SK-N-SH treated with all-trans-retinoic acid at 6 μM for 48 hours (cell line): ENCODE measurements around the gene DMRT3.

Source experiments
- ARNTL ChIP-seq: fragments of 450-650 bp; formaldehyde crosslinking; IDR thresholded peaks from 2 replicates; pipeline ENCODE4 v1.5.0; 2020; ENCODE audit warnings: low read depth, mild to moderate bottlenecking, moderate library complexity, borderline replicate concordance
- BACH2 ChIP-seq: fragments of 250-450 bp; sonication (Bioruptor Pico); IDR thresholded peaks from 2 replicates; pipeline ENCODE4 v1.9.0; 2021; ENCODE audit warnings: mild to moderate bottlenecking, borderline replicate concordance
- CSDC2 ChIP-seq: fragments of 250-450 bp; sonication (Bioruptor Pico); IDR thresholded peaks from 2 replicates; pipeline ENCODE4 v1.5.0; 2020; ENCODE audit warnings: mild to moderate bottlenecking, moderate library complexity
- ESRRG ChIP-seq: fragments of 250-450 bp; sonication (Bioruptor Pico); IDR thresholded peaks from 2 replicates; pipeline ENCODE4 v1.6.1; 2021; ENCODE audit warnings: mild to moderate bottlenecking
- RARB ChIP-seq: fragments of 250-450 bp; sonication (Bioruptor Pico); IDR thresholded peaks from 2 replicates; pipeline ENCODE4 v1.8.0; 2021; ENCODE audit warnings: mild to moderate bottlenecking, moderate library complexity
- TCF4 ChIP-seq: fragments of 250-450 bp; sonication (Bioruptor Pico); IDR thresholded peaks from 2 replicates; pipeline ENCODE4 v1.8.0; 2021; ENCODE audit warnings: mild to moderate bottlenecking, moderate library complexity, borderline replicate concordance
- ZNF565 ChIP-seq: fragments of 450-650 bp; formaldehyde crosslinking; conservative IDR thresholded peaks from 2 replicates; pipeline ENCODE4 v1.5.0; 2020; ENCODE audit warnings: low read depth, mild to moderate bottlenecking, moderate library complexity
- TF ChIP-seq, protein P1 (sequence below): fragments of 250-450 bp; sonication (Bioruptor Pico); IDR thresholded peaks from 2 replicates; pipeline ENCODE4 v1.5.1; 2020; ENCODE audit warnings: low read depth, mild to moderate bottlenecking, moderate library complexity

DNA sequence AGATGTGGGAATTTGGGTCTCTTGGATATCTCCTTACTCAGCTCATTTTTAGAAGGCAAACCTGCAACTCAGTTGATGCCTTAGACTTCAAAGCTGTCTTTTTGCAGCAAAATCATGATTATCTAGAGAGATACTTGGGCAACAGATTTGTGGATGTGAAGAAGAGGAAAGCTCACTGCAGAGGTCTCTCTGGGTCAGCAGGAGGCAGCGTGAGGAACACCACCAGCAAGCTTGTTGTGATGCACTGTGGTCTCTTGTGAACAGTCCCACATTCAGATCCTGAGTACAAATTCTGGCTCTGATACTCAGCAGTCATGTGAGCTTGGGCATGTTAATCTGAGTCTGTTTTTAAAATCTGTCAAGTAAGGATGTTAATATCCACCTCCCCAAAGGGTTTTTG lies 26.3 kb upstream of the DMRT3 start:
- no peak for TF ChIP-seq TCF4 (CRISPR knock-in tag)
- no peak for TF ChIP-seq BACH2 (CRISPR knock-in tag)
- no peak for TF ChIP-seq RARB (CRISPR knock-in tag)
- TF ChIP-seq, protein P1, sequence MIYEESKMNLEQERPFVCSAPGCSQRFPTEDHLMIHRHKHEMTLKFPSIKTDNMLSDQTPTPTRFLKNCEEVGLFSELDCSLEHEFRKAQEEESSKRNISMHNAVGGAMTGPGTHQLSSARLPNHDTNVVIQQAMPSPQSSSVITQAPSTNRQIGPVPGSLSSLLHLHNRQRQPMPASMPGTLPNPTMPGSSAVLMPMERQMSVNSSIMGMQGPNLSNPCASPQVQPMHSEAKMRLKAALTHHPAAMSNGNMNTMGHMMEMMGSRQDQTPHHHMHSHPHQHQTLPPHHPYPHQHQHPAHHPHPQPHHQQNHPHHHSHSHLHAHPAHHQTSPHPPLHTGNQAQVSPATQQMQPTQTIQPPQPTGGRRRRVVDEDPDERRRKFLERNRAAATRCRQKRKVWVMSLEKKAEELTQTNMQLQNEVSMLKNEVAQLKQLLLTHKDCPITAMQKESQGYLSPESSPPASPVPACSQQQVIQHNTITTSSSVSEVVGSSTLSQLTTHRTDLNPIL (CRISPR knock-in tag) = no peak
- TF ChIP-seq ZNF565 = no peak
- TF ChIP-seq ARNTL (CRISPR knock-in tag) = no peak
- TF ChIP-seq ESRRG (CRISPR knock-in tag) = no peak
- no peak for TF ChIP-seq CSDC2 (CRISPR knock-in tag)
